CD4-positive, CD25-positive, alpha-beta regulatory T cell (primary cell): ENCODE results near the gene ATP13A3. TPM values are rescaled to one million over a fixed set of nuclear protein-coding genes. Genes with fewer than 3 reads are reported as not detected.
"Not testable (repeated sequence)": the region's sequence is repeated elsewhere in the genome, so short reads cannot be mapped to it uniquely, and the experiment has no call there.

Experiments
- ATAC-seq, 2 donors: fragments of 150-1000 bp; cut with Tn5 transposase; one replicate each; pipeline ENCODE4 v1.10.0; 2021; ENCODE audit warnings: low read depth in 2 of 2, moderate number of reproducible peaks in 2 of 2, moderate library complexity in 1 of 2
- DNase-seq, 3 donors: peaks; one replicate each; pipeline versions ENCODE4 v3.0.0 to v3.0.0-alpha.2; 2012 to 2022; ENCODE audit warnings: mixed read lengths in 1 of 3
- H3K27ac ChIP-seq: one replicate; pipeline ENCODE4 v1.7.0; 2013; ENCODE audit warnings: mild to moderate bottlenecking, low read length; ENCODE audit not compliant: insufficient read depth, poor library complexity, severe bottlenecking
- H3K27me3 ChIP-seq: one replicate; pipeline ENCODE4 v1.7.0; 2013; ENCODE audit warnings: low read length; ENCODE audit not compliant: control insufficient read depth, insufficient read depth
- H3K36me3 ChIP-seq: one replicate; pipeline ENCODE4 v1.7.0; 2013; ENCODE audit warnings: mild to moderate bottlenecking, low read length, moderate library complexity; ENCODE audit not compliant: control insufficient read depth, insufficient read depth
- H3K4me1 ChIP-seq: 2 replicates; pipeline ENCODE4 v1.7.0; 2013; ENCODE audit warnings: mild to moderate bottlenecking, low read length; ENCODE audit not compliant: insufficient read depth, control insufficient read depth, poor library complexity, severe bottlenecking
- H3K4me3 ChIP-seq: one replicate; pipeline ENCODE4 v1.7.0; 2013; ENCODE audit warnings: low read depth, mild to moderate bottlenecking, low read length, moderate library complexity
- H3K9me3 ChIP-seq, 2 experiments: 1 replicate in 1 of 2; 2 replicates in 1 of 2; pipeline ENCODE4 v1.7.0; 2013; ENCODE audit warnings: low read length in 2 of 2, mild to moderate bottlenecking in 1 of 2, moderate library complexity in 1 of 2; ENCODE audit not compliant: control insufficient read depth in 2 of 2
- H3K27ac Mint-ChIP-seq, 3 donors: one replicate each; pipeline ENCODE4 v1.8.0; 2020 to 2022; ENCODE audit warnings: mild to moderate bottlenecking in 3 of 3, mixed read lengths in 3 of 3, moderate library complexity in 2 of 3
- H3K27me3 Mint-ChIP-seq: one replicate; pipeline ENCODE4 v1.8.0; 2022; ENCODE audit warnings: mild to moderate bottlenecking, mixed read lengths
- H3K36me3 Mint-ChIP-seq: one replicate; pipeline ENCODE4 v1.8.0; 2020; ENCODE audit warnings: mixed read lengths
- H3K4me1 Mint-ChIP-seq, 4 donors: one replicate each; pipeline ENCODE4 v1.8.0; 2020 to 2022; ENCODE audit warnings: mixed read lengths in 4 of 4, mild to moderate bottlenecking in 1 of 4
- H3K4me3 Mint-ChIP-seq, 4 donors: one replicate each; pipeline ENCODE4 v1.8.0; 2020 to 2022; ENCODE audit warnings: mild to moderate bottlenecking in 4 of 4, mixed read lengths in 4 of 4, moderate library complexity in 3 of 4
- H3K9me3 Mint-ChIP-seq, 7 donors: one replicate each; pipeline ENCODE4 v1.8.0; 2020 to 2022; ENCODE audit warnings: mixed read lengths in 7 of 7, mild to moderate bottlenecking in 3 of 7, moderate library complexity in 2 of 7
- polyA plus RNA-seq, 4 donors: library from polyadenylated mRNA; unstranded; fragments of 300-500 nt; fragmentation: Illumina TruSeq; gene quantifications; one replicate each; pipeline ENCODE4 v1.2.3, GENCODE V29; 2021
- total RNA-seq: library from RNA; stranded (reverse); gene quantifications from one replicate; pipeline ENCODE4 v1.2.3, GENCODE V29; 2022

The ATP13A3 gene
- total RNA-seq (114 TPM), polyA plus RNA-seq (10 to 100 TPM in 3 of 4 donors, 1 to 10 TPM in 1; 8.6 to 17.5 (median 13.3) TPM)

DNA sequence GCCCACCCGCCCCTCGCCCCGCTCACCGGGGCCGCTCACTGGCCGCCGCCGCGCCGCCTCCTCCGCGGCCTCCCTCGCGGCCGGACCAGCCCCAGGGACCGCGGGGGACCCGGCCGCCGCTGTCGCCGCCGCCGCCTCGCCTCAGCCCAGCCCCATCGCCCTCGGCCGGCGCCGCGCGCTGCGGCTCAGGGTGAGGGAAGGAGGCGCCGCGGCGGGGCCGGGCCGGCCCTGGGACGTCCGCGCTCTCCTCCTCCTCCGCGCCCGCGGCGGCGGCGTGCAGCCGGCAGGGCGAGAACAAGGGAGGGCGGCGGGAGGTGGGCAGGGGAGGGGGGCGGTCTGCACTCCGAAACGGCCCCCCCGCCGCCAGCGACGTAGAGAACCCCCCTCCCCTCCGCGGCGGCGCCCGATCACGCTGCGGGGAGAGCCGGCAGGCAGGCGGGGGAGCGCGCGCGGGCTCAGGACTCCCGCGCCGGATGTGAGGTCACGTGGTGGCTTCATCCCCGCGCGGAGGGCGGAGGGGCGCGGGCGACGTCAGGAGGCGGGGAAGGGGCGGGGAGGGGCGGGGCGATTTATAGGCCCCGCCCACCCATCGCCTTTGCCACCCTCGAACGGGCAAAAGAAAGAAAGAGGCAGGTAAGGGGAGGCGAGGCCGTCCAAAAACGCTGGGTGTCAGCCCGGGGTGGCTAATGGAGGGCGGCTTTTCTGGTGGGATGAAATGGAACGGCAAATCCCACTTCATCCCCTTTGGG, at the start of gene ATP13A3:
Gene ATP13A3 (minus strand): TSS at position 463 of the 749 bp plus-strand sequence. CDS start 24,812 bp downstream, outside the sequence.
- Mint-ChIP-seq H3K27ac (peak within 1 kb of the TSS; percentile 97), H3K4me1 (peaks cover 26 to 73% (median 48%) of the 10 kb centered on the region in 4 donors), H3K36me3 (peaks cover under 1% of the 10 kb centered on the region), H3K4me3 (peak within 1 kb of the TSS; percentile 94 to 99 (median 96)), H3K9me3 (no peaks in the 10 kb centered on the region), H3K27me3 (peaks cover 11% of the 10 kb centered on the region)
- DNase-seq (peak; percentile 90 to 95 (median 93)), ATAC-seq (peak; percentile 83 to 85)
- H3K27me3 ChIP-seq, result no peaks in the 10 kb centered on the region
- H3K36me3 ChIP-seq, result no peaks in the 10 kb centered on the region
- H3K4me3 ChIP-seq, result peak within 1 kb of the TSS; percentile 95
- H3K27ac ChIP-seq, result peak within 1 kb of the TSS; percentile 83
- H3K9me3 ChIP-seq, result no peaks in the 10 kb centered on the region
- peaks cover 47% of the 10 kb centered on the region for H3K4me1 ChIP-seq

DNA sequence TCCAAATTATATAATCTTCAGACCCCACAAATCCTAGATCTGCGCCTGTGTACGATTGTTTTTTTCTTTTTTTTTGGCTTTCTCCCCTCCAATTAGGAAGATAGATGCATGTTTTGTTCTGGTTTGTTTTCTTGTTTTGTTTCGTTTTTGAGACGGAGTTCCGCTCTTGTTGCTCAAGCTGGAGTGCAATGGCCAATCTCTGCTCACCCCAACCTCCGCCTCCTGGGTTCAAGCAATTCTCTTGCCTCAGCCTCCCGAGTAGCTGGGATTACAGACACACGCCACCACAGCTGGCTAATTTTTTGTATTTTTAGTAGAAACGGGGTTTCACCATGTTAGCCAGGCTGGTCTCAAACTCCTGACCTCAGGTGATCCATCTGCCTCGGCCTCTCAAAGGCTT, 48.4 kb upstream of the ATP13A3 start:
- H3K4me1 ChIP-seq, H3K36me3 Mint-ChIP-seq, H3K36me3 ChIP-seq, H3K27ac ChIP-seq, DNase-seq, H3K4me1 Mint-ChIP-seq, H3K4me3 Mint-ChIP-seq, H3K27ac Mint-ChIP-seq, H3K27me3 Mint-ChIP-seq, H3K27me3 ChIP-seq, H3K4me3 ChIP-seq, ATAC-seq: not testable (repeated sequence)
- H3K9me3 Mint-ChIP-seq, result peaks cover 0 to 16% (median 5%) of the 10 kb centered on the region in 7 donors
- H3K9me3 ChIP-seq, result peaks cover 10 to 11% of the 10 kb centered on the region in 2 experiments

DNA sequence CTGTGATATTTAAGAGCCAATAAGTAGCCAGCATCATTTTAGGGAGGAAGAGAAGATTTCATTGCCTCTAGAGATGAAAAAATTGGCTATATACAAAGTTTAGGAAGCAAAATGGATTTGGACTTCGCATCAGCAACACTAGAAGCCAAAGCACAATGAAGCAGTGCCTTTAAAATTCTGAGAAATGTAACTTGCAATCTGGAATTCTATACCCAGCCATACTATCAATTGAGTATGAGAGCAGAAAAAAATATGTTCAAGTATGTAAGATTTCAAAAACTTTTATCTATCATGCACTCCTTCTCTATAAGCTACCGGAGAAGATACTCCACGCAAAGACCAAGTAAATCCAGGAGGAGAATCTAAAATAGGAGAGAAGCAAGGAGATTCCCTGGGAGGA, 47.4 kb upstream of the ATP13A3 start:
- Mint-ChIP-seq H3K4me1 (no peaks in the 10 kb centered on the region), H3K4me3 (no peak overlapping the region), H3K27me3 (peaks cover 5% of the 10 kb centered on the region), H3K36me3 (no peaks in the 10 kb centered on the region), H3K27ac (no peak overlapping the region), H3K9me3 (peaks cover 0 to 16% (median 5%) of the 10 kb centered on the region in 7 donors)
- Histone ChIP-seq H3K36me3 (no peaks in the 10 kb centered on the region), H3K27me3 (no peaks in the 10 kb centered on the region), H3K4me3 (no peak overlapping the region), H3K27ac (no peak overlapping the region), H3K9me3 (peaks cover 10 to 11% of the 10 kb centered on the region in 2 experiments), H3K4me1 (no peaks in the 10 kb centered on the region)
- ATAC-seq, result no peak
- DNase-seq, result no peak

DNA sequence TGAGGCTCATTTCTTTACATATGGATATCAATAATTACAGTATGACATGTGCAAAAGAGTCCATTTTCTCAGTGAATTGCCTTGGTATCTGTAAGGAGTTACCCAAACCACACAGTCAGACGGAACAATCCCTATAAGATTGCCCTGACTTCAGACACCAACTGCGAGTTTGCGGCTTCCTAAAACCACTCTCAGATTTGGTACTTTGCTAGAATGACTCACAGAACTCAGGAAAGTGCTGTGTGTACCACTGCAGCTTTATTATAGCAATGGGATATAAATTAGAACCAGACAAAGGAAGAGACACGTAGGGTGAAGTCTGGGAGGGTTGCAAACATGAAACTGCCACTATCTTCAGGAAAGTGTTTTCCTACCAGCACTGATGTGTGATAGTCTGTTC, 45.8 kb upstream of the ATP13A3 start:
- H3K4me1 ChIP-seq, result no peaks in the 10 kb centered on the region
- Mint-ChIP-seq H3K4me1 (no peaks in the 10 kb centered on the region), H3K27me3 (peaks cover 5% of the 10 kb centered on the region), H3K4me3 (no peak overlapping the region), H3K9me3 (peaks cover 0 to 16% (median 5%) of the 10 kb centered on the region in 7 donors), H3K36me3 (no peaks in the 10 kb centered on the region), H3K27ac (no peak overlapping the region)
- ATAC-seq, result no peak
- H3K36me3 ChIP-seq, result no peaks in the 10 kb centered on the region
- no peak overlapping the region for H3K27ac ChIP-seq
- DNase-seq, result no peak
- H3K27me3 ChIP-seq, result no peaks in the 10 kb centered on the region
- peaks cover 10 to 11% of the 10 kb centered on the region in 2 experiments for H3K9me3 ChIP-seq
- H3K4me3 ChIP-seq, result no peak overlapping the region

DNA sequence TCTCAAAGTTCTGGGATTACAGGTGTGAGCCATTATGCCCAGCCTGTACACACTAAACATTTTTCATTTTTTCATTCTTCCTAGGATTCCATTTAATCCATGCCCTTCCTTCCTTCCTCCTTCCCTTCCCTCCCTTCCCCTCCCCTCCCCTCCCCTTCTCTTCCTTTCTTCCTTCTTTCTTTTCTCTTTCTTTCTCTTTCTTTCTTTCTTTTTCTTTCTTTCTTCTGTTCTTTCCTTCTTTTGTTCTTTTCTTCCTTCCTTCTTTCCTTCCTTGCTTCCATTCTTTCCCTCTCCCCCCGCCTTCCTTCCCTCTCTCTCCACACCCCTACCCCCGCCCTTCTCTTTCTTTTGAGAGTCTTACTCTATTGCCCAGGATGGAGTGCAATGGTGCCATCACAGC, 40.9 kb upstream of the ATP13A3 start:
- no peak overlapping the region for H3K27ac ChIP-seq
- no peak for DNase-seq
- H3K27me3 Mint-ChIP-seq, result no peaks in the 10 kb centered on the region

DNA sequence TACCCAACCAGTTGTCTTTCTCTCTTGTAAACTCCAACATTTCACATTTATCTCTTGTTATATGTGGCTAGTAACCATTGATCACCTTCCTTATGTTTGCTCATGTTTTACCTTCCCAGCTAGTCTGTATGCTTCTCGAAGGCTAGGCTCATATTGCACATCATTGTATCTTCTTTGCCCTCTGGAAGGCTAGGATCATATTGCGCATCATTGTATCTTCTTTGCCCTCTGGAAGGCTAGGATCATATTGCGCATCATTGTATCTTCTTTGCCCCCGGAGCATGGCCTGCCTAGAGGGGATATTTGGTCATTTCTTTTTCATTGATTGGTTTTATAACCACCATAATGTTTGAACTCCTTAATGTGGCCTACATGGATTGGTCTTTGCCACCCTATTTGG, 39.4 kb upstream of the ATP13A3 start:
- ATAC-seq (no peak), DNase-seq (no peak)
- Histone ChIP-seq H3K4me3 (no peak overlapping the region), H3K9me3 (no peaks in the 10 kb centered on the region), H3K4me1 (no peaks in the 10 kb centered on the region), H3K27me3 (no peaks in the 10 kb centered on the region), H3K36me3 (no peaks in the 10 kb centered on the region), H3K27ac (no peak overlapping the region)
- H3K27me3 Mint-ChIP-seq, result no peaks in the 10 kb centered on the region
- no peaks in the 10 kb centered on the region for H3K36me3 Mint-ChIP-seq
- H3K4me1 Mint-ChIP-seq, result peaks cover 0 to 6% (median 2%) of the 10 kb centered on the region in 4 donors
- no peak overlapping the region for H3K27ac Mint-ChIP-seq
- peaks cover 0 to 1% (median 0%) of the 10 kb centered on the region in 7 donors for H3K9me3 Mint-ChIP-seq
- no peak overlapping the region for H3K4me3 Mint-ChIP-seq

More for the DNA sequence above, 40.9 kb upstream of the ATP13A3 start:
- Mint-ChIP-seq H3K36me3 (no peaks in the 10 kb centered on the region), H3K9me3 (peaks cover 0 to 4% (median 0%) of the 10 kb centered on the region in 7 donors), H3K27ac (no peak overlapping the region), H3K4me3 (no peak overlapping the region), H3K4me1 (no peaks in the 10 kb centered on the region)
- H3K36me3 ChIP-seq, result no peaks in the 10 kb centered on the region
- H3K27me3 ChIP-seq, result no peaks in the 10 kb centered on the region
- no peaks in the 10 kb centered on the region for H3K4me1 ChIP-seq
- H3K9me3 ChIP-seq, result no peaks in the 10 kb centered on the region
- H3K4me3 ChIP-seq, result no peak overlapping the region
- ATAC-seq, result no peak

DNA sequence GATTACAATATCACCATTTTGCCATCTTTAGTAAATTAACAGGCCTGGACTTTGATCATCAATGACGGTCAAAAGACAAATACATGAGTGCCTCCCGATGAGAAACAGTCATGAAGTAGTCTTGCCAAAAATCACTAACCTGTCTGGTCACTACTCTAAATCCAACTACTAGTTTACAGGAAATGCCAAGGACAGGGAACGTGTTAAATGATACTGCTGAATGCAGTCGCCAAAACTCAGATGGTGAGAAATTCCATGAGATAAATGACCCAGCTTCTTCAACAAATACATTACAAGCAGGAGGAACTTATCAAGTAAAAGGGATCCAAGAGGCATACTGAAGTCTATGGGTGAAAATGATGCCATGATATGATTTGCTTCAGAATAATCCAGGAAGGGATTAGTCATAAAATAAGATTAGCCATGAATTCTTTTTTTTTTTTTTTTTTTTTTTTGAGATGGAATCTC, 35.8 kb upstream of the ATP13A3 start:
- Histone ChIP-seq H3K9me3 (no peaks in the 10 kb centered on the region), H3K27ac (no peak overlapping the region), H3K27me3 (no peaks in the 10 kb centered on the region), H3K36me3 (no peaks in the 10 kb centered on the region), H3K4me1 (no peaks in the 10 kb centered on the region), H3K4me3 (no peak overlapping the region)
- H3K4me3 Mint-ChIP-seq, result no peak overlapping the region
- no peaks in the 10 kb centered on the region for H3K36me3 Mint-ChIP-seq
- peaks cover 0 to 1% (median 0%) of the 10 kb centered on the region in 7 donors for H3K9me3 Mint-ChIP-seq
- no peak for DNase-seq
- H3K4me1 Mint-ChIP-seq, result peaks cover 4 to 18% (median 9%) of the 10 kb centered on the region in 4 donors
- H3K27ac Mint-ChIP-seq, result no peak overlapping the region
- H3K27me3 Mint-ChIP-seq, result no peaks in the 10 kb centered on the region
- no peak for ATAC-seq
